ENCODE measurements around the gene FEZ2. TPM values are rescaled to one million over a fixed set of nuclear protein-coding genes. Genes with fewer than 3 reads are reported as not detected.

Gene FEZ2
- total and polyA plus RNA-seq, 12 donors: 16.4 to 51.7 (median 40.6) TPM

- Histone ChIP-seq H3K36me3 (peaks cover 0 to 95% (median 24%) of the 10 kb centered on the region in 9 donors), H3K4me1 (peaks cover 0 to 14% (median 0%) of the 10 kb centered on the region in 9 donors), H3K27ac (no peak overlapping the region), H3K4me3 (no peak overlapping the region), H3K27me3 (no peaks in the 10 kb centered on the region), H3K9me3 (no peaks in the 10 kb centered on the region)
- intact Hi-C loops (cut with DNase I): no loop called here
- TF ChIP-seq CTCF (IDR thresholded peaks at IDR 0.05): no peak
- ATAC-seq: no peak
- no peak for DNase-seq
- WGBS, 2 donors: 91 to 96% methylated on average over 3 of the region's 3 CpGs
These were observed 42.2 kb downstream of the FEZ2 start for GRCh38 chr2:36555789-36556188.

GRCh38 chr2:36554531-36554930 is 43.4 kb downstream of the FEZ2 start:
- Histone ChIP-seq H3K27me3 (no peaks in the 10 kb centered on the region), H3K4me1 (peaks cover 0 to 13% (median 6%) of the 10 kb centered on the region in 9 donors), H3K36me3 (peaks cover 0 to 95% (median 33%) of the 10 kb centered on the region in 9 donors), H3K9me3 (no peaks in the 10 kb centered on the region), H3K27ac (no peak overlapping the region), H3K4me3 (no peak overlapping the region)
- ATAC-seq (no peak), DNase-seq (no peak)
- intact Hi-C loops (cut with DNase I): no loop called here
- no peak for TF ChIP-seq CTCF (IDR thresholded peaks at IDR 0.05)
- 92 to 99% methylated on average over 1 of the region's 1 CpG for WGBS, 2 donors

GRCh38 chr2:36553683-36554082 is 44.3 kb downstream of the FEZ2 start:
- ATAC-seq (peak in 3 of 8 donors; percentile 18 to 44 (median 27)), DNase-seq (no peak)
- no peak overlapping the region for H3K4me3 ChIP-seq
- no peak overlapping the region for H3K27ac ChIP-seq
- intact Hi-C loops (cut with DNase I): no loop called here
- peaks cover 0 to 17% (median 9%) of the 10 kb centered on the region in 9 donors for H3K4me1 ChIP-seq
- no peak for TF ChIP-seq CTCF (IDR thresholded peaks at IDR 0.05)
- 71 to 73% methylated on average over 4 of the region's 4 CpGs for WGBS, 2 donors
- no peaks in the 10 kb centered on the region for H3K27me3 ChIP-seq
- H3K9me3 ChIP-seq: no peaks in the 10 kb centered on the region
- peaks cover 0 to 95% (median 33%) of the 10 kb centered on the region in 9 donors for H3K36me3 ChIP-seq

- DNase-seq (no peak), ATAC-seq (no peak)
- Histone ChIP-seq H3K4me1 (peaks cover 0 to 17% (median 9%) of the 10 kb centered on the region in 9 donors), H3K27me3 (no peaks in the 10 kb centered on the region), H3K4me3 (no peak overlapping the region), H3K36me3 (peaks cover 0 to 100% (median 42%) of the 10 kb centered on the region in 9 donors), H3K9me3 (no peaks in the 10 kb centered on the region), H3K27ac (peak overlapping the region in 3 of 10 donors; percentile 6 to 60 (median 35))
- 96 to 100% methylated on average over 5 of the region's 5 CpGs for WGBS, 2 donors
- intact Hi-C loops (cut with DNase I): no loop called here
- no peak for TF ChIP-seq CTCF (IDR thresholded peaks at IDR 0.05)
These were observed 48.0 kb downstream of the FEZ2 start for GRCh38 chr2:36550006-36550405.

Measured in heart right ventricle (tissue), 16 donors.